ENCODE results near the gene LEPROT.
A peak's percentile ranks its signal among the peaks of the same experiment; 100 is the strongest.

The LEPROT gene

DNA sequence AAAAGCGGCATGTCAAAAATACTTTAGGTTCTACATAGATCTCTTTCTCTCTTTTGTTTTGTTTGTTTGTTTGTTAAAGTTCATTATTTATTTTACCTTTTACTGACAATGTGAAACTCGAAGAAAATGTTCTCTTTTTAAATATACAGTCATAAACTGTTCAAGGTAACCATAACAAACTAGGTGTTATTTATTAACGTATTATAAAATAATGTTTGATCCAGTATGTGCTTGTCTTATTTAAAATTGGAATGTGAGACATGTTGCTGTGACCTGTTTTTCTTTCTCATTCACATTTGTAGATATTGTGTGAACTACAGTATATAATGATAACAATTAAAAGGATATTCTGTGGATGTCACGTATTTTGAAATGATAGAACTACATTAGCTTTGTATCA, 5.9 kb upstream of the LEPROT start (continued):
- no peak for TF ChIP-seq ZFP69B (tag by site-specific recombination; IDR thresholded peaks at IDR 0.05)
- TF ChIP-seq ZEB2 (tag by site-specific recombination; IDR thresholded peaks at IDR 0.05), result no peak

DNA sequence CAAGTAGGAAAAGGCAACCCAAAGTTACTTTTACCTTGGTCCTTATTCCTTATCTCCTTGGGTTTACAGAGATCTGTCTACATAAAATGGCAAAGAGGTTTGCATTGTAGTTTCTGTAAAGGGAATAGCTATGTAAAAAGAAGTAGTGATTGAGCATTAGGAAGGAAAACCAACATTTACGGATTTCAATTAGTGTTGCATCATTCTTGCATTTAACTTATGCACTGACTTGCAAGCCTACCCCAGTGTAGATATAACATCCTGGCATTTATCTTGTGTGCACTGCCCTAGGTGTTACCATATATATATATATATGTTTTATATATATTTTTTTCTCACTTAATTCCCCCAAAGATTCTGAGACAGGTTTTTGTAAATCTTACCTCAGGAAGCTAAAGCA, 3.7 kb upstream of the LEPROT start:
- H3K9me3 ChIP-seq (ENCODE audit: control insufficient read depth, insufficient read depth, low read depth, low read length), result no peaks in the 10 kb centered on the region
- POLR2A ChIA-PET, result no interaction called here
- H3K4me3 ChIP-seq (ENCODE audit: low read depth, low read length), result no peak overlapping the region
- no peak for TF ChIP-seq ZBTB7A (tag by site-specific recombination; IDR thresholded peaks at IDR 0.05; ENCODE audit: low read depth)
- no peak for TF ChIP-seq ZNF555 (tag by site-specific recombination; conservative IDR thresholded peaks at IDR 0.05)
- no peak for TF ChIP-seq ZNF747 (tag by site-specific recombination; IDR thresholded peaks at IDR 0.05)
- TF ChIP-seq, protein P1, sequence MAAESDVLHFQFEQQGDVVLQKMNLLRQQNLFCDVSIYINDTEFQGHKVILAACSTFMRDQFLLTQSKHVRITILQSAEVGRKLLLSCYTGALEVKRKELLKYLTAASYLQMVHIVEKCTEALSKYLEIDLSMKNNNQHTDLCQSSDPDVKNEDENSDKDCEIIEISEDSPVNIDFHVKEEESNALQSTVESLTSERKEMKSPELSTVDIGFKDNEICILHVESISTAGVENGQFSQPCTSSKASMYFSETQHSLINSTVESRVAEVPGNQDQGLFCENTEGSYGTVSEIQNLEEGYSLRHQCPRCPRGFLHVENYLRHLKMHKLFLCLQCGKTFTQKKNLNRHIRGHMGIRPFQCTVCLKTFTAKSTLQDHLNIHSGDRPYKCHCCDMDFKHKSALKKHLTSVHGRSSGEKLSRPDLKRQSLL (tag by site-specific recombination; IDR thresholded peaks at IDR 0.05), result no peak
- CTCF ChIA-PET, result interaction anchor here (0.6 kb wide), 1 partner anchor 13 kb away, joined by 3 read pairs; no protein-coding TSS in a partner anchor
- no peak overlapping the region for H3K27ac ChIP-seq (ENCODE audit: extremely low read depth, low read depth, low read length)
- H3K4me1 ChIP-seq (ENCODE audit: control insufficient read depth, insufficient read depth, low read length), result no peaks in the 10 kb centered on the region
- peaks cover 0 to 8% of the 10 kb centered on the region in 2 experiments; a peak in 1 of 3 replicates for H3K36me3 ChIP-seq (ENCODE audit: control insufficient read depth in 2 of 2, insufficient read depth in 1 of 2, low read length in 2 of 2)

DNA sequence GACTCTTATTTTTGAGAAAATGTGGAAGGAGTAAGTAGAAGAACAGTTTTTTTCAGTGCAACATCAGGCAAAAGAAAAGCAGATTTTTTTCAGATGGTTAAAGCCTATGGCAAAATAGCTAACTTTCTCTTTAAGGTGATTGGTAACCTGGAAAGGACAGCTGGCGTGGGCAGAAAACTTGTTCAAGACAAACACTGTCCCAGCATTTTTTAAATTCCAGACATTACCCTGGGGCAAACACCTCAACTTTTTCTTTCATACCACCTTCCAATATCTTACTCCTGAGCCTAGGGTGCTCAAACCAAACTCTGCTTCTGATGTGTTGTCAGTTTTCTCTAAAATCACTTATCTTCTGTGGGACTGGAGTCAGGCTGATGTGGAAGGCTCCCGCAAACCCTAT, 2.7 kb upstream of the LEPROT start:
- Histone ChIP-seq H3K4me3 (ENCODE audit: low read depth, low read length) (no peak overlapping the region), H3K36me3 (ENCODE audit: control insufficient read depth in 2 of 2, insufficient read depth in 1 of 2, low read length in 2 of 2) (peaks cover 0 to 8% of the 10 kb centered on the region in 2 experiments; a peak in 1 of 3 replicates), H3K27ac (ENCODE audit: extremely low read depth, low read depth, low read length) (no peak overlapping the region), H3K4me1 (ENCODE audit: control insufficient read depth, insufficient read depth, low read length) (no peaks in the 10 kb centered on the region), H3K9me3 (ENCODE audit: control insufficient read depth, insufficient read depth, low read depth, low read length) (no peaks in the 10 kb centered on the region)
- ChIA-PET CTCF (interaction anchor here (0.7 to 1.9 kb wide), 3 partner anchors 9 to 222 kb away, joined by 3 to 7 read pairs (median 4); no protein-coding TSS in a partner anchor), POLR2A (no interaction called here)
- TF ChIP-seq, protein P2, sequence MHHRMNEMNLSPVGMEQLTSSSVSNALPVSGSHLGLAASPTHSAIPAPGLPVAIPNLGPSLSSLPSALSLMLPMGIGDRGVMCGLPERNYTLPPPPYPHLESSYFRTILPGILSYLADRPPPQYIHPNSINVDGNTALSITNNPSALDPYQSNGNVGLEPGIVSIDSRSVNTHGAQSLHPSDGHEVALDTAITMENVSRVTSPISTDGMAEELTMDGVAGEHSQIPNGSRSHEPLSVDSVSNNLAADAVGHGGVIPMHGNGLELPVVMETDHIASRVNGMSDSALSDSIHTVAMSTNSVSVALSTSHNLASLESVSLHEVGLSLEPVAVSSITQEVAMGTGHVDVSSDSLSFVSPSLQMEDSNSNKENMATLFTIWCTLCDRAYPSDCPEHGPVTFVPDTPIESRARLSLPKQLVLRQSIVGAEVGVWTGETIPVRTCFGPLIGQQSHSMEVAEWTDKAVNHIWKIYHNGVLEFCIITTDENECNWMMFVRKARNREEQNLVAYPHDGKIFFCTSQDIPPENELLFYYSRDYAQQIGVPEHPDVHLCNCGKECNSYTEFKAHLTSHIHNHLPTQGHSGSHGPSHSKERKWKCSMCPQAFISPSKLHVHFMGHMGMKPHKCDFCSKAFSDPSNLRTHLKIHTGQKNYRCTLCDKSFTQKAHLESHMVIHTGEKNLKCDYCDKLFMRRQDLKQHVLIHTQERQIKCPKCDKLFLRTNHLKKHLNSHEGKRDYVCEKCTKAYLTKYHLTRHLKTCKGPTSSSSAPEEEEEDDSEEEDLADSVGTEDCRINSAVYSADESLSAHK (tag by site-specific recombination; IDR thresholded peaks at IDR 0.05), result no peak
- TF ChIP-seq PRDM1 (tag by site-specific recombination; IDR thresholded peaks at IDR 0.05), result 0 out of 2 replicates have a peak, but pooled peaks have one; percentile 18

DNA sequence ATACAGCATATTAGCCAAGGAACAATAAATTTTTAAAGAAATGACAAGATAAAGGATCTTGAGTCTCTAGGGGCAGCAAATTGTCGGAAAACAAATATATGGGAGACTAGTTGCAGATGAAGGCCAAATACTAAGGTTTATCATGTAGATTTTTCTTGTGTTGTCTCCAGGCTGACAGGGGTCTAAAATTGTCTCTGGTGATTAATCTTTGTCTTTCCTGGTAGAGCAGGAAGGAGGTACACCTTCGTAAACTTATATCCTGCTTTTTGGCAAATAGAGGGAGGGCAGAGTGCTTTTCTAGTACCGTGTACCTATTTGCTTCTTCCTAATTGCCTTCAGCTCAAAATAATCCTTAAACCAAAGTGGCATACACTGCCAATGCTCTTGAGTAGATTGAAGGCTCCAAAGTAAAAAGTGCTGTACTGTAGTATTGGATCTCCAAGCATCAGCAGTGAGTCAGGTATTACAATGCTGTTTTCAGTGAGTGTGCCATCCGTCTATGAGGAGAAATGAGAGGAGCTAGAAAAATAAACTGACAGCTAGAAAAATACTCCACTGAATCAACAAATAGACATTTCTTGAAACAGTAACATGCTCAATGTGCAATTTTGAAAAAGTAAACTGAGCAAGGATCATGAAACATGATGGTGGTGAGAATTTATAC, 1.8 kb upstream of the LEPROT start:
- Histone ChIP-seq H3K27ac (ENCODE audit: extremely low read depth, low read depth, low read length) (no peak overlapping the region), H3K36me3 (ENCODE audit: control insufficient read depth in 2 of 2, insufficient read depth in 1 of 2, low read length in 2 of 2) (peaks cover 0 to 4% of the 10 kb centered on the region in 2 experiments; a peak in 1 of 3 replicates), H3K4me3 (ENCODE audit: low read depth, low read length) (no peak overlapping the region), H3K4me1 (ENCODE audit: control insufficient read depth, insufficient read depth, low read length) (no peaks in the 10 kb centered on the region), H3K9me3 (ENCODE audit: control insufficient read depth, insufficient read depth, low read depth, low read length) (no peaks in the 10 kb centered on the region)
- ChIA-PET POLR2A (interaction anchor here (0.6 kb wide), 1 partner anchor 8 kb away, joined by 3 read pairs; no protein-coding TSS in a partner anchor), CTCF (interaction anchor here (1.2 to 1.9 kb wide), 3 partner anchors 10 to 269 kb away, joined by 3 to 7 read pairs (median 5); no protein-coding TSS in a partner anchor)
- TF ChIP-seq ZBTB21 (tag by site-specific recombination; IDR thresholded peaks at IDR 0.05) (no peak), ZFP3 (tag by site-specific recombination; IDR thresholded peaks at IDR 0.05; ENCODE audit: low read depth) (no peak), ZNF777 (tag by site-specific recombination; IDR thresholded peaks at IDR 0.05; ENCODE audit: borderline replicate concordance) (no peak), GLIS1 (tag by site-specific recombination; IDR thresholded peaks at IDR 0.05) (no peak), ZNF629 (tag by site-specific recombination; IDR thresholded peaks at IDR 0.05) (no peak), ZNF146 (tag by site-specific recombination; IDR thresholded peaks at IDR 0.05) (no peak), ZNF596 (tag by site-specific recombination; IDR thresholded peaks at IDR 0.05) (no peak)

Measured in HEK293 (cell line).